Trophoblast cell (in vitro differentiated cells and primary cell): ENCODE measurements around the gene CHRNA9.

Experiments
- DNase-seq, 2 donors: peaks; one replicate each; pipeline ENCODE4 v3.0.0-alpha.2; 2016
- H2AFZ ChIP-seq: 2 replicates; pipeline ENCODE4 v1.6.1; 2013; ENCODE audit warnings: low read length, moderate library complexity, mild to moderate bottlenecking; ENCODE audit not compliant: insufficient read depth, poor library complexity
- H2AK5ac ChIP-seq: 2 replicates; pipeline ENCODE4 v1.6.1; 2013; ENCODE audit warnings: mild to moderate bottlenecking, low read length
- H2BK120ac ChIP-seq: 2 replicates; pipeline ENCODE4 v1.6.1; 2013; ENCODE audit warnings: low read length, mild to moderate bottlenecking, moderate library complexity; ENCODE audit not compliant: insufficient read depth, poor library complexity
- H2BK12ac ChIP-seq: 2 replicates; pipeline ENCODE4 v1.6.1; 2013; ENCODE audit warnings: mild to moderate bottlenecking, low read length, moderate library complexity
- H2BK5ac ChIP-seq: 2 replicates; pipeline ENCODE4 v1.6.1; 2013; ENCODE audit warnings: low read length, low read depth, moderate library complexity, mild to moderate bottlenecking; ENCODE audit not compliant: poor library complexity
- H3K14ac ChIP-seq: 2 replicates; pipeline ENCODE4 v1.6.1; 2013; ENCODE audit warnings: mild to moderate bottlenecking, low read length
- H3K18ac ChIP-seq: 2 replicates; pipeline ENCODE4 v1.6.1; 2013; ENCODE audit warnings: mild to moderate bottlenecking, low read length
- H3K23ac ChIP-seq: 2 replicates; pipeline ENCODE4 v1.6.1; 2013; ENCODE audit warnings: low read length
- H3K27ac ChIP-seq: 2 replicates; pipeline ENCODE4 v1.5.1; 2013; ENCODE audit warnings: low read depth, mild to moderate bottlenecking, inconsistent platforms, low read length, moderate library complexity
- H3K27me3 ChIP-seq: 2 replicates; pipeline ENCODE4 v1.6.1; 2013; ENCODE audit warnings: inconsistent platforms, mild to moderate bottlenecking, low read length, moderate library complexity; ENCODE audit not compliant: insufficient read depth
- H3K36me3 ChIP-seq, 2 experiments: 1 replicate in 1 of 2; 2 replicates in 1 of 2; pipeline ENCODE4 v1.6.1; 2013; ENCODE audit warnings: low read length in 2 of 2, mild to moderate bottlenecking in 2 of 2, moderate library complexity in 1 of 2; ENCODE audit not compliant: insufficient read depth in 2 of 2, control insufficient read depth in 1 of 2
- H3K4ac ChIP-seq: 2 replicates; pipeline ENCODE4 v1.6.1; 2013; ENCODE audit warnings: low read depth, mild to moderate bottlenecking, low read length, moderate library complexity
- H3K4me1 ChIP-seq, 2 experiments: 1 replicate in 1 of 2; 2 replicates in 1 of 2; pipeline ENCODE4 v1.6.1; 2013; ENCODE audit warnings: low read length in 2 of 2, mild to moderate bottlenecking in 2 of 2, moderate library complexity in 1 of 2; ENCODE audit not compliant: insufficient read depth in 2 of 2, control insufficient read depth in 1 of 2
- H3K4me2 ChIP-seq: 2 replicates; pipeline ENCODE4 v1.6.1; 2013; ENCODE audit warnings: inconsistent platforms, mild to moderate bottlenecking, low read length, moderate library complexity
- H3K4me3 ChIP-seq: 2 replicates; pipeline ENCODE4 v1.5.1; 2013; ENCODE audit warnings: mild to moderate bottlenecking, low read depth, low read length, inconsistent platforms
- H3K79me1 ChIP-seq: one replicate; pipeline ENCODE4 v1.6.1; 2013; ENCODE audit warnings: low read length
- H3K79me2 ChIP-seq: 2 replicates; pipeline ENCODE4 v1.6.1; 2013; ENCODE audit warnings: low read length, mild to moderate bottlenecking; ENCODE audit not compliant: control insufficient read depth, insufficient read depth, poor library complexity
- H3K9ac ChIP-seq: 2 replicates; pipeline ENCODE4 v1.6.1; 2013; ENCODE audit warnings: mild to moderate bottlenecking, low read length
- H3K9me3 ChIP-seq: 2 replicates; pipeline ENCODE4 v1.6.1; 2013; ENCODE audit warnings: low read depth, mild to moderate bottlenecking, control low read depth, inconsistent platforms, low read length; ENCODE audit not compliant: insufficient read depth
- H4K12ac ChIP-seq: 2 replicates; pipeline ENCODE4 v1.6.1; 2013; ENCODE audit warnings: low read depth, mild to moderate bottlenecking, low read length, moderate library complexity
- H4K8ac ChIP-seq: 2 replicates; pipeline ENCODE4 v1.6.1; 2013; ENCODE audit warnings: low read depth, mild to moderate bottlenecking, low read length, moderate library complexity
- H4K91ac ChIP-seq: one replicate; pipeline ENCODE4 v1.6.1; 2013; ENCODE audit warnings: low read depth, mild to moderate bottlenecking, low read length, moderate library complexity
- WGBS: extraction: QIAGEN DNeasy Blood & Tissue Kit; methylation state at CpG from one replicate; pipeline ENCODE4 v1.1.7; 2013; ENCODE audit warnings: missing lambda C conversion rate; ENCODE audit not compliant: insufficient read length, insufficient coverage; ENCODE audit errors: extremely low coverage; 5-methylcytosine and 5-hydroxymethylcytosine counted together

The CHRNA9 gene

GRCh38 chr4:40340030-40340429 is 4.9 kb downstream of the CHRNA9 start:
- no peaks in the 10 kb centered on the region for H3K79me2 ChIP-seq
- H2AFZ ChIP-seq = no peak overlapping the region
- H3K4ac ChIP-seq = no peak overlapping the region
- no peak for DNase-seq
- no peak overlapping the region for H3K4me2 ChIP-seq
- H3K23ac ChIP-seq = no peak overlapping the region
- H4K8ac ChIP-seq = no peak overlapping the region
- no peaks in the 10 kb centered on the region for H3K27me3 ChIP-seq
- no peak overlapping the region for H3K14ac ChIP-seq
- no peaks in the 10 kb centered on the region for H3K36me3 ChIP-seq
- H2BK12ac ChIP-seq = no peak overlapping the region
- peaks cover 2 to 6% of the 10 kb centered on the region in 2 experiments for H3K4me1 ChIP-seq
- H2BK120ac ChIP-seq = no peak overlapping the region
- H3K9me3 ChIP-seq = peaks cover 1% of the 10 kb centered on the region
- no peak overlapping the region for H2AK5ac ChIP-seq
- H4K12ac ChIP-seq = no peak overlapping the region
- H3K27ac ChIP-seq = no peak overlapping the region
- H3K9ac ChIP-seq = no peak overlapping the region
- H3K4me3 ChIP-seq = no peak overlapping the region
- H4K91ac ChIP-seq = no peak overlapping the region
- H3K18ac ChIP-seq = no peak overlapping the region
- H3K79me1 ChIP-seq = no peaks in the 10 kb centered on the region
- no peak overlapping the region for H2BK5ac ChIP-seq

GRCh38 chr4:40347472-40347871 is 12.3 kb downstream of the CHRNA9 start:
- no peak for DNase-seq
- Histone ChIP-seq H3K27me3 (no peaks in the 10 kb centered on the region), H3K4me2 (no peak overlapping the region), H3K23ac (no peak overlapping the region), H3K79me2 (no peaks in the 10 kb centered on the region), H2AFZ (no peak overlapping the region), H3K36me3 (no peaks in the 10 kb centered on the region), H3K79me1 (no peaks in the 10 kb centered on the region), H3K27ac (no peak overlapping the region), H3K18ac (no peak overlapping the region), H2AK5ac (no peak overlapping the region), H3K4me3 (no peak overlapping the region), H2BK12ac (no peak overlapping the region), H3K9me3 (peaks cover 1% of the 10 kb centered on the region), H3K14ac (no peak overlapping the region), H3K4me1 (no peaks in the 10 kb centered on the region), H4K8ac (no peak overlapping the region), H4K91ac (no peak overlapping the region), H2BK5ac (no peak overlapping the region), H3K4ac (no peak overlapping the region), H4K12ac (no peak overlapping the region), H3K9ac (no peak overlapping the region), H2BK120ac (no peak overlapping the region)
- WGBS = no CpG with 5 or more reads among the region's 3 CpGs

GRCh38 chr4:40348000-40348399 is 12.9 kb downstream of the CHRNA9 start:
- no peak overlapping the region for H3K18ac ChIP-seq
- H2BK12ac ChIP-seq = no peak overlapping the region
- H2BK5ac ChIP-seq = no peak overlapping the region
- H2AK5ac ChIP-seq = no peak overlapping the region
- no peak overlapping the region for H3K27ac ChIP-seq
- no peak overlapping the region for H2AFZ ChIP-seq
- no peak overlapping the region for H3K4ac ChIP-seq
- H3K4me3 ChIP-seq = no peak overlapping the region
- DNase-seq = no peak
- no peak overlapping the region for H3K23ac ChIP-seq
- no peaks in the 10 kb centered on the region for H3K9me3 ChIP-seq
- no peak overlapping the region for H2BK120ac ChIP-seq
- H3K79me1 ChIP-seq = no peaks in the 10 kb centered on the region
- no peak overlapping the region for H4K12ac ChIP-seq
- H4K91ac ChIP-seq = no peak overlapping the region
- peak overlapping the region; percentile 40 for H3K9ac ChIP-seq
- no peak overlapping the region for H3K4me2 ChIP-seq
- H3K4me1 ChIP-seq = no peaks in the 10 kb centered on the region
- H3K79me2 ChIP-seq = no peaks in the 10 kb centered on the region
- no CpG with 5 or more reads among the region's 2 CpGs for WGBS
- no peak overlapping the region for H3K14ac ChIP-seq
- no peak overlapping the region for H4K8ac ChIP-seq
- no peaks in the 10 kb centered on the region for H3K27me3 ChIP-seq
- H3K36me3 ChIP-seq = no peaks in the 10 kb centered on the region

- no peak for DNase-seq
- no peaks in the 10 kb centered on the region for H3K4me1 ChIP-seq
- H2AFZ ChIP-seq = no peak overlapping the region
- no peaks in the 10 kb centered on the region for H3K36me3 ChIP-seq
- H4K8ac ChIP-seq = no peak overlapping the region
- no peak overlapping the region for H4K12ac ChIP-seq
- WGBS = no CpG with 5 or more reads among the region's 5 CpGs
- no peak overlapping the region for H3K23ac ChIP-seq
- H3K9ac ChIP-seq = no peak overlapping the region
- H3K18ac ChIP-seq = no peak overlapping the region
- no peak overlapping the region for H3K27ac ChIP-seq
- H3K27me3 ChIP-seq = no peaks in the 10 kb centered on the region
- no peak overlapping the region for H2AK5ac ChIP-seq
- no peak overlapping the region for H3K4me2 ChIP-seq
- H3K4ac ChIP-seq = no peak overlapping the region
- no peak overlapping the region for H3K4me3 ChIP-seq
- no peak overlapping the region for H4K91ac ChIP-seq
- H3K14ac ChIP-seq = no peak overlapping the region
- no peaks in the 10 kb centered on the region for H3K79me2 ChIP-seq
- H3K79me1 ChIP-seq = no peaks in the 10 kb centered on the region
- no peak overlapping the region for H2BK12ac ChIP-seq
- no peak overlapping the region for H2BK5ac ChIP-seq
- no peaks in the 10 kb centered on the region for H3K9me3 ChIP-seq
- no peak overlapping the region for H2BK120ac ChIP-seq
These were observed 14.5 kb downstream of the CHRNA9 start for GRCh38 chr4:40349561-40350198.
